GM12874 (cell line): ENCODE data around the gene COPS6.

ENCODE experiments used
- TF ChIP-seq, protein P1 (sequence below): IDR thresholded peaks from 2 replicates; pipeline ENCODE4 v1.5.1; 2011; ENCODE audit warnings: low read depth, mild to moderate bottlenecking, control low read depth, low read length, moderate library complexity; ENCODE audit not compliant: insufficient read depth

COPS6 gene

DNA sequence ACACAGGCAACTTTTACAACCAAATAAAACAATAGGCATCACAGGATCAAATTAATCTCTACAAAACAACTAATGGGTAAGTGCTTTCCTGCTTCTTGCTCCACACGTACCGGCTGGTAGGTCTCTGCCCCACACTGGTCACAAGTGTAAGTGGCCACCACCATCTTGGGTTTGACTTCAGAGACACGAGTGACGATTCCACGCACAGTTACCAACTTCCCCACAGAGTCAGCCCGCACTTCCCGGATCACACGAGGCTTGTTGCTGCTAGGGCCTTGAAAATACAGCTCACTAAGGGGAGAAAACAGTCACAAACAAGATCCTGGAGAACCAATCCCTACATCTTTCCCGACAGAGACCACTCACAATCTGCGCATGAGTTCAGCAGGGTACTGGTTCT, 10.1 kb downstream of the COPS6 start:
- TF ChIP-seq, protein P1, sequence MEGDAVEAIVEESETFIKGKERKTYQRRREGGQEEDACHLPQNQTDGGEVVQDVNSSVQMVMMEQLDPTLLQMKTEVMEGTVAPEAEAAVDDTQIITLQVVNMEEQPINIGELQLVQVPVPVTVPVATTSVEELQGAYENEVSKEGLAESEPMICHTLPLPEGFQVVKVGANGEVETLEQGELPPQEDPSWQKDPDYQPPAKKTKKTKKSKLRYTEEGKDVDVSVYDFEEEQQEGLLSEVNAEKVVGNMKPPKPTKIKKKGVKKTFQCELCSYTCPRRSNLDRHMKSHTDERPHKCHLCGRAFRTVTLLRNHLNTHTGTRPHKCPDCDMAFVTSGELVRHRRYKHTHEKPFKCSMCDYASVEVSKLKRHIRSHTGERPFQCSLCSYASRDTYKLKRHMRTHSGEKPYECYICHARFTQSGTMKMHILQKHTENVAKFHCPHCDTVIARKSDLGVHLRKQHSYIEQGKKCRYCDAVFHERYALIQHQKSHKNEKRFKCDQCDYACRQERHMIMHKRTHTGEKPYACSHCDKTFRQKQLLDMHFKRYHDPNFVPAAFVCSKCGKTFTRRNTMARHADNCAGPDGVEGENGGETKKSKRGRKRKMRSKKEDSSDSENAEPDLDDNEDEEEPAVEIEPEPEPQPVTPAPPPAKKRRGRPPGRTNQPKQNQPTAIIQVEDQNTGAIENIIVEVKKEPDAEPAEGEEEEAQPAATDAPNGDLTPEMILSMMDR, result no peak

DNA sequence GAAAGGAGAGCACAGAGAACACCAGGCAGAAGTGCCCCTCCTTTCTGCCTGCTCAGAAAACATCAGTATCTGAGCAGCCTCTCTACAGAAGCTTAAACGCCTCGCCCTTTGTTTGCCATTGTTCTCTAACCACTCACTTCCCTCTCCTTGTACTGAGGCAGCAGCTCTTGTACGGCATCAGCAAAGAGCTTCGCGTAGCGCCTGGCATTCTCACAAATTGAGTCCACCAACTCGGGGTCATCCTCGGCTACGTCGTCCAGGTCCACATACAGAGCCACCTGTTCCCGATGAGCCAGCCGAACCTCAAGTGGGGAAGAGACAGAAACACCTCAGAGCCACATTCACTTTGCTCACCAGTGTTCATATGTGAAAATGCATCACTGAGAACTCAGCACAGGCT, 10.7 kb downstream of the COPS6 start:
- TF ChIP-seq, protein P1, result no peak

DNA sequence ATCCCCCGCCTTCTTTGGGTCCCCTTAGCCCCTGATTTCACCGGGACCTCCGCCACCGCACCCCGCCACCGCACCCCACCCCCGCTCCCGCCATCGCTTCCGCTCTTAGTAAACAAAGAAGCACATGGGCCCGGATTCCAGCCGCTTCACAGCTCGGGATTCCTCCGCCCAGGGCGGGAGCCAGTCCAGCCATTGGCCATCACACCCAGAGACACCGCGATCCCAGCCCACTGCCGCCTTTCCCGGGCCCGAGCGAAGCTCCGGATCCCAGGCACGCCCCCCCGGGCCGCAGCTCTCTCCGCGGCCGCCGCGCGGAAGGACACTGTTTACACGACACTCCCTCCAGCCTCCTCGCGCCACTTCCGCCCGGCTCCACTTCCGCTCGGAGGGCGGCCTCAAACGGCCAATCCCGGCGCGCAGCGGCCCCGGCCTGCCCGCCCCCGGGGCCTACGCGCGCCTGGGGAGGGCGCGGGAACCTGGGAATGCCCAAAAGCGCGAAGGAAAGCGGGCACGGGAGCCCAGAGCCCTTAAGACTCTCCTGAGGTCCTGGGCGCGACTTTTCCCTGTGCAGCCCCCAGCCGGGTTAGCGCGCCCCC, 11.7 kb downstream of the COPS6 start:
- TF ChIP-seq, protein P1, result no peak

DNA sequence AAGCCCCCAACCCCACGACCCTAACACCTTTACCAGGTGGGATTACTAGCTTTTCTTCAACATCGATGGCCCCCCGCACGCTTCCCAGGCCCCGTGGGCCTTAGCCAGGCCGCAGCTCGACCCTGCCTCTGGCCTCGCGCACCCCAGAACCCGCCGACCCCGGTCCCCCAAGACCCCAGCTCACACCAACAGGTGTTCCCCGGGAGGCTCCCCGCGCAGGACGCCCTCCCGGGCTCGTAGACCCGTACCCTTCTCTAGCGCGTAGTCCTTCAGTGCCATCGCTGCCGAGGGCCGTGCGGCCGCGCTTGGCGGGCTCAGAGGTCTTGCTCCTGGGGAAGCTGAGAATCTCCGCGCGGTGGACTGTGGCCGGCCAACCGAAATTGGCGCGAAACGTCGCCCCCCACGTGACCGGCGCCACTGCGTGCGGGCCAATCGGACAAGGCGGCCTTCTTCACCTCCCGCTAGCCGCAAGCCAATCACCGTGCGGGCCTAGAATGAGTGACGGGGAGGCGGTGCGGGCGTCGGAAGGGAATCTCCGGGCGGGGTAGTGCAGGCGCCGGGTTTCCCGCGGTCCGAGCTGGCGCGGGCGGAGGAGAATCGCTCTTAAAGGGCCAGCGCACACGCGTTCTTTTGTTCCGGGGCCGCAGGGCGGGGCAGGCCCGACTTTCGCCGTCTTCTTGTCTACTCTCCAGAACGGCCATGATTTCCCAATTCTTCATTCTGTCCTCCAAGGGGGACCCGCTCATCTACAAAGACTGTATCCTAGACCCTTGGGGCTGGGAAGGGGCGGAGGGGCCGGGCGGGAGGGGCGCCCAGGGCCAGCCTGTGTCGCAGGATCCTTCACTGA, 12.5 kb downstream of the COPS6 start, which contains the start of the genes AP4M1 and MCM7:
Gene AP4M1 (plus strand): TSS at position 628 of the 847 bp plus-strand sequence. CDS start 72 bp downstream, at position 700.
Gene MCM7 (minus strand): TSS at position 382 of the 847 bp plus-strand sequence. CDS start 103 bp downstream, at position 279.
- TF ChIP-seq, protein P1, result no peak

DNA sequence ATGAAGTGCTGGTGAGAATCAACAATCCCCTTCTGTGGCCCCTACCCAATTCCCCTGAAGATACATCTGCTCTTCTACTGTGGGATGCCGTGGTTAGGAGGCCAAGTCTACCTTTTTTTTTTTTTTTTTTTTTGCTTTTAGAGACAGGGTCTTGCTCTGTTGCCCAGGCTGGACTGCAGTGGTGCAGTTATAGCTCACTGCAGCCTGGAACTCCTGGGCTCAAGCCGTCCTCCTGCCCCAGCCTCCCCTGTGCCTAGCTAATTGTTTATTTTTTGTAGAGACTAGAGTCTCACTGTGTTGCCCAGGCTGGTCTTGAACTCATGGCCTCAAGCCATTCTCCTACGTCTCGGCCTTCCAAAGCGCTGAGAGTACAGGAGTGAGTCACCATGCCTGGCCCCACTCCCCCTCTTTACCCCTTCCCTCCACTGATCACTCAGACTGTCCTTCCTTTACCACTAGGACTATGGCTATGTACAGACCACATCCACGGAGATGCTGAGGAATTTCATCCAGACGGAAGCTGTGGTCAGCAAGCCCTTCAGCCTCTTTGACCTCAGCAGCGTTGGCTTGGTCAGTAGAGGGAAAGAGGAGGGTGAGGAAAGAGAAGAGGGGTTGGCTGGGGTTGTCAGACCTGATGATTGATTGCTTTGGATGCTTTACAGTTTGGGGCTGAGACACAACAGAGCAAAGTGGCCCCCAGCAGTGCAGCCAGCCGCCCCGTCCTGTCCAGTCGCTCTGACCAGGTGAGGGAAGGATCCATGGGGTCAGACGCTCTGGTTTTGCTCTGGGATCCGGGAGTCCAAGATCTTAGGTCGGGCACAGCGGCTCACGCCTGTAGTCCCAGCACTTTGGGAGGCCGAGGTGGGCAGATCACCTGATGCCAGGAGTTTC, 14.4 kb downstream of the COPS6 start:
- TF ChIP-seq, protein P1, result no peak

DNA sequence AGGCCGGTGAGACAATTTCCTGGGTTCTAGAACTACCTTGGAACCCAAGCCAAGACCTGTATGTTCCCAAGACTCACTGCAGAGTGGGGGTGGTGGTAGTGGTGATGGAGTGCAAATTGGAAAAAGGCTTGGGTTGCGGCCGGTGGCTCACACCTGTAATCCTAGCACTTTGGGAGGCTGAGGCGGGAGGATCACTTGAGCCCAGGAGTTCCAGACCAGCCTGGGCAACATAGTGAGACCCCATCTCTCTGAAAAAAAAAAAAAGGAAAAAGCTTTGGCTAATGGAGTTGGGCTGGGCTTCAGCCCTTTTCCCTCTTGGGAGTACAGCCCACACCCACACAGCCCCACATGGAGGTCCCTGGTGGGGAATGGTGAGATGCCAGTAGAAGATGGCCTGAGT, 16.8 kb downstream of the COPS6 start:
- TF ChIP-seq, protein P1, result no peak

DNA sequence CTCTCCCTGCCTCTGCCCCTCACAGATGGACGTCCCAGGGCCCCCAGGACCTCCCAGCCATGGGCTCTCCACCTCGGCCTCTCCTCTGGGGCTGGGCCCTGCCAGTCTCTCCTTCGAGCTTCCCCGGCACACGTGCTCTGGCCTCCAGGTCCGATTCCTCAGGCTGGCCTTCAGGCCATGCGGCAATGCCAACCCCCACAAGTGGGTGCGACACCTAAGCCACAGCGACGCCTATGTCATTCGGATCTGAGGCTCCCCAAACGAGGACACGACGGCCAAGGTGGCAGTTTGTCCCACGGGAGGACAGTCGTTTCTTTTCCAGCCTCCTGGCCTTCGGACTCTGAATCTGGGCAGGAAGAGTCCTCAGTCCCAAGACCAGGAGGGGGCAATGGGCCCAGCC, 17.9 kb downstream of the COPS6 start:
- TF ChIP-seq, protein P1, result no peak
